Peyer's patch (tissue), 4 donors: ENCODE measurements around the gene RYR1.

Experiments used
- POLR2A ChIP-seq, 2 donors: fragments of 450-650 bp; IDR thresholded peaks; one replicate each; pipeline ENCODE4 v1.5.1; 2017; ENCODE audit warnings: antibody characterized with exemption in 2 of 2, mild to moderate bottlenecking in 2 of 2, moderate library complexity in 2 of 2
- TF ChIP-seq, protein P1 (sequence below), 6 experiments: fragments of 450-650 bp in 4 of 6; fragments of 200-600 bp in 2 of 6; sonication (generic) in 1 of 6; IDR thresholded peaks; one replicate each; pipeline ENCODE4 v1.5.1; 2017 to 2019; ENCODE audit warnings: antibody characterized with exemption in 6 of 6, mild to moderate bottlenecking in 3 of 6, moderate library complexity in 1 of 6

DNA sequence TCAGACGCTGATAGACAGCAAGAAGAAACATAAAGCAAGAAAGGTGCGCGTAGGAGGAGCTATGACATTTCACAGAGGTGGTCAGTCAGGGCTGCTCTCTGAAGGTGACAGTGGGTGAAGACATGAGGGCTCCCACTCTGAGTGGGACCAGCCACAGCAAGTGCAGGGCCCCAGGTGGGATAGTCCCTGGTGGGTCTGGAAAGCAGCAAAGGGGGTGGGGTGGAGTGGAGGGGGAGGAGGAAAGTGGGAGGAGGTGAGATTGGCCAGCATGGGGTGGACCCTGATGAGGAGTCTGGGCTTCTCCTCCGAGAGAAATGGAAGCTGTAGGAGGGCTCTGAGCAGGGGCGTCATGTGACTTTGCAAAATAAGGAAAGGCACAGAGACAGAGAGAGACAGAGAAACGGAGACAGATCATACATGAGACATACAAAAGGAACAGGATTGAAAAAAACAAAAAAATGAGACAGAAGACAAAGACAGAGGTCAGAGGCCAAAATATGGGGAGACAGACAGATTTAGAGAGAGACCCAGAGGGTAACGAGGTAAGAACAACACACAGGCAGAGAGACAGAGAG, 181.6 kb downstream of the RYR1 start:
- no peak for TF ChIP-seq POLR2A (IDR thresholded peaks at IDR 0.05)
- TF ChIP-seq, protein P1, sequence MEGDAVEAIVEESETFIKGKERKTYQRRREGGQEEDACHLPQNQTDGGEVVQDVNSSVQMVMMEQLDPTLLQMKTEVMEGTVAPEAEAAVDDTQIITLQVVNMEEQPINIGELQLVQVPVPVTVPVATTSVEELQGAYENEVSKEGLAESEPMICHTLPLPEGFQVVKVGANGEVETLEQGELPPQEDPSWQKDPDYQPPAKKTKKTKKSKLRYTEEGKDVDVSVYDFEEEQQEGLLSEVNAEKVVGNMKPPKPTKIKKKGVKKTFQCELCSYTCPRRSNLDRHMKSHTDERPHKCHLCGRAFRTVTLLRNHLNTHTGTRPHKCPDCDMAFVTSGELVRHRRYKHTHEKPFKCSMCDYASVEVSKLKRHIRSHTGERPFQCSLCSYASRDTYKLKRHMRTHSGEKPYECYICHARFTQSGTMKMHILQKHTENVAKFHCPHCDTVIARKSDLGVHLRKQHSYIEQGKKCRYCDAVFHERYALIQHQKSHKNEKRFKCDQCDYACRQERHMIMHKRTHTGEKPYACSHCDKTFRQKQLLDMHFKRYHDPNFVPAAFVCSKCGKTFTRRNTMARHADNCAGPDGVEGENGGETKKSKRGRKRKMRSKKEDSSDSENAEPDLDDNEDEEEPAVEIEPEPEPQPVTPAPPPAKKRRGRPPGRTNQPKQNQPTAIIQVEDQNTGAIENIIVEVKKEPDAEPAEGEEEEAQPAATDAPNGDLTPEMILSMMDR (IDR thresholded peaks at IDR 0.05), result no peak
